HUDEP-2 (cell line): ENCODE results near the gene CEP70.
"Not testable (repeated sequence)": the region's sequence is repeated elsewhere in the genome, so short reads cannot be mapped to it uniquely, and the experiment has no call there.

Source experiments
- DNase-seq, 76 experiments: peaks; one replicate each; lab custom pipeline; 2025; ENCODE audit not compliant: unreplicated experiment in 76 of 76; lab: John Stamatoyannopoulos, UW

Gene CEP70

GRCh38 chr3:138594935-138595610, 1.0 kb upstream of the CEP70 start:
- DNase-seq = no peak

- no peak for DNase-seq
Observed at GRCh38 chr3:138593488-138594149, 441 bp downstream of the CEP70 start.

DNA sequence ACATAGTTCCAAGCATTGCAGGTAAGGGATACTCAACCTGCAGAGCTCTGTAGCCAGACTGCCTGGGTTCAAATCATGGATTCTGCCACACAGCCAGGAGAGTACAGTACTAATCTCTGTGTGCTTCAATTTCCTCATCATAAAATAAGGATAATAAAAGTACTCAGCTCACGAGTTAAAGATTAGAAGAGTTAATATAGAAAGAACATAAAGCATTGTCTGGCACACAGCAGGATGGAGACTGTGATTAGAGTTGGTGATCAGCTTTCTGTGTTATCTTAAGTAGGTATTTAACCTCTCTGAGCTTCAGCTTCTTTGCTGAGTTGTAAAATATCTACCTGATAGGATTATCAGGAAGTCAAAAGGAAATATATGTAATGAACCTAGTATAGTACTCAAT, 2.7 kb downstream of the CEP70 start:
- no peak for DNase-seq

GRCh38 chr3:138588445-138588844, 5.6 kb downstream of the CEP70 start:
- no peak for DNase-seq

GRCh38 chr3:138587374-138587773, 6.7 kb downstream of the CEP70 start:
- no peak for DNase-seq

- DNase-seq = no peak
Observed at GRCh38 chr3:138578961-138579574, 15.0 kb downstream of the CEP70 start.

GRCh38 chr3:138578141-138578540, 15.9 kb downstream of the CEP70 start:
- no peak for DNase-seq

DNA sequence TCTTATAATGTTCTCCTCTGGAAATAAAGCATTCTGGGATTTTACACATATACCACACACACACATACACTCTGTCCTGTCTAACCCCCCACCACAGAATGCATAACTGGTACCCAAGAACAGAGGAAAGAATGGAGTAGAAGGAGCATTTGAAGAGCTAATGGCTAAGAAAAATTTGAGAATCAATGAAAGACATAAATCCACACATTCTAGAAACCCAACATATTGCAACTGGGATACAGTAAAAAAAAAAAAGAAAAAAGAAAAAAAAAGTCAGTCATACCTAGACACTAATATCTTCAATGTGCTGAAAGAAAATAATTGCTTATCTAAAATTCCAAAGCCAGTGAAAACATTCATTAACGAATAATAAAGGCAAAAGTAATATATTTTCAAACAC, 20.9 kb downstream of the CEP70 start:
- no peak for DNase-seq

DNA sequence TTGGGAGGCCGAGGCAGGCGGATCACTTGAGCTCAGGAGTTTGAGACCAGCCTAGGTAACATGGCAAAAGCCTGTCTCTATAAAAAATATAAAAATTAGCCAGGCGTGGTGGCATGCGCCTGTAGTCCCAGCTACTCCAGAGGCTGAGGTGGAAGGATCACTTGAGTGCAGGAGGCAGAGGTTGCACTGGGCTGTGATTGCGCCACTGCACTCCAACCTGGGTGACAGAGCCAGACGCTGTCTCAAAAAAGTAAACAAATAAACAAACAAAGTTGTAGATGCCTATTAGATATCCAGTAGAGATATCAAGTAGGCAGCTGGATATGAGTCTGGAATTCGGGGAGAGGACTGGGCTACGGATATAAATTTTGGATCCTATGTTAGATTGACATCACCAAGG, 24.4 kb downstream of the CEP70 start:
- not testable (repeated sequence) for DNase-seq

- DNase-seq = no peak
Observed at GRCh38 chr3:138569090-138569489, 25.0 kb downstream of the CEP70 start.

DNA sequence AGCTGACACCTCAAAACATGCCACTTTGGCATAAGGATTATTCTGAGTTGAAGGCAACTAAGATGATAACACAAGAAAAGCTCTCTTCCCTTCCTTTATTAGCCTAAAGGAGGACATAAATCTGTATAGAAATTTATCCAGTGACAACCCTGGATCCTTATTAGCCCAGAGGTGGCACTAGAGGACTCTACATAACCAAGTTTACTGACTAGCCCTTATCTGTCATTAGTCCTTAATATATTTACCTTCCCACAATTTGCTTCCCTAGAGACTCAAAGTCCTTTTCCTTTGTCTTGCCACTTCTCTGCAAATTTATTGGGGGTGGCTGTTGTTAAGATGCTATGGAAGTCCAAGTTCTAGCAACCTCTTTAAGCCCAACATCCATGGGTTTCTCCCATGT, 26.7 kb downstream of the CEP70 start:
- no peak for DNase-seq

DNA sequence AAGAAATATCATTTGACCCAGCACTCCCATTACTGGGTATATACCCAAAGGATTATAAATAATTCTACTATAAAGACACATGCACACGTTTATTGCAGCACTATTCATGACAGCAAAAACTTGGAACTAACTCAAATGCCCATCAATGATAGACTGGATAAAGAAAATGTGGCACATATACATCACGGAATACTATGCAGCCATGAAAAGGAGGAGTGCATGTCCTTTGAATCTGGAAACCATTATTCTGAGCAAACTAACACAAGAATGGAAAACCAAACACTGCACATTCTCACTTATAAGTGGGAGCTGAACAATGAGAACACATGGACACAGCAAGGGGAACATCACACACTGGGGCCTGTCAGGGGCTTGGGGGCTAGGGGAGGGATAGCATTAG, 27.8 kb downstream of the CEP70 start:
- DNase-seq = not testable (repeated sequence)

DNA sequence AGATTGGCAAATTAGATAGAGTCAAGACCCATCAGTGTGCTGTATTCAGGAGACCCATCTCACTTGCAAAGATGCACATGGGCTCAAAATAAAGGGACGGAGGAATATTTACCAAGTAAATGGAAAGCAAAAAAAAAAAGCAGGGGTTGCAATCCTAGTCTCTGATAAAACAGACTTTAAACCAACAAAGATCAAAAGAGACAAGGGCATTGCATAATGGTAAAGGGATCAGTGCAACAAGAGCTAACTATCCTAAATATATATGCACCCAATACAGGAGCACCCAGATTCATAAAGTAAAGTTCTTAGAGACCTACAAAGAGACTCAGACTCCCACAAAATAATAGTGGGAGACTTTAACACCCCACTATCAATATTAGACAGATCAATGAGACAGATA, 31.2 kb downstream of the CEP70 start:
- not testable (repeated sequence) for DNase-seq

GRCh38 chr3:138560501-138560900, 33.6 kb downstream of the CEP70 start:
- DNase-seq = no peak

DNA sequence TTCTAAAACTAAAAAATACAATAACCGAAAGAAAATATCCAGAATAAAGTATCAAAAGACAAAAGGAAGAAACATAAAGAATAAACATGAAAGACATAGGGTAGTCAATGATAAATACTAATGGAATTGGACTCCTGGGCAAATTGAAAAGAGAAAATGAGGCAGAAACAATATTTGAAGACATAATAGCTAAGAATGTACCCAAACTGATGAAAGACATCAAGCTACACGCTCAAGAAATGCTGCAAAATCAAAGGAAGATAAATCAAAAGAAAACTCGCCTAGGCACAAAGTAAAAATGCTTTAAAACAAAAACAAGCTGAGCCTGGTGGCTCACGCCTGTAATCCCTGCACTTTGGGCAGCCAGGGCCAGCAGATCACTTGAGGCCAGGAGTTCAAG, 34.9 kb downstream of the CEP70 start:
- DNase-seq = no peak

DNA sequence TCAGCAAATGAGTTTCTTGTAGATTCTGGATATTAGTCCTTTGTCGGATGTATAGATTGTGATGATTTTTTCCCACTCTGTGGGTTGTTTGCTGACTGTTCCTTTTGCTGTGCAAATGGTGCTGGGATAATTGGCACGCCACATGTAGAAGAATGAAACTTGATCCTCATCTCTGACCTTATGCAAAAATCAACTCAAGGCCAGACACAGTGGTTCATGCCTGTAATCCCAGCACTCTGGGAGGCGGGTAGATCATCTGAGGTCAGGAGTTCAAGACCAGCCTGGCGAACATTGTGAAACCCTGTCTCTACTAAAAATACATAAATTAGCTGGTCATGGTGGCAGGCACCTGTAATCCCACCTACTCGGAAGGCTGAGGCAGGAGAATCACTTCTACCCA, 39.3 kb downstream of the CEP70 start:
- DNase-seq = not testable (repeated sequence)

- DNase-seq = not testable (repeated sequence)
Observed at GRCh38 chr3:138550958-138551357, 43.1 kb downstream of the CEP70 start.

GRCh38 chr3:138549179-138549977, 44.7 kb downstream of the CEP70 start:
- DNase-seq = no peak

- no peak for DNase-seq
Observed at GRCh38 chr3:138547342-138547975, 46.6 kb downstream of the CEP70 start.

GRCh38 chr3:138544546-138544945, 49.5 kb downstream of the CEP70 start:
- no peak for DNase-seq

DNA sequence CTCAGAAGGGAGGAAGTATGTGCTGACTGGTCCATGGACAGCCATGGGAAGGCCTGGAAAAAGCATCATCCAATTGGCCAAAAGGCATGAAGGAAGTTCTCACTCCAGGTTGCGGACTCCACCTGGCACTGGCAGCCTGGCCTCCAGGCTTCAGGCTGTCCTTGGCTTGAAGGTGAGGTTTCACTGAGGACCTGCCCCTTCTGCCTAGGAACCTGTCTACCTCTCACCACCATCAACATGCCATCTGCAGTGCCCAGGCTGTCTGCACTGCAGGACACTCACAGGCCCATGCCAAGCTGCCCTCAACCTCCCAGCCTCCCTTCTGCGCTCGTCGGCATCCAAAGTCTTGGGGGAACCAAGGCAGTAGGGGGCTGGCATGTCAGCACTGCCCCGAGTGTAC, 51.1 kb downstream of the CEP70 start:
- no peak for DNase-seq
